Small intestine (tissue), 7 donors: ENCODE results near the gene SPRED2. TPM values are rescaled to one million over a fixed set of nuclear protein-coding genes. Genes with fewer than 3 reads are reported as not detected.

ENCODE experiments used
- DNase-seq, 2 donors: peaks; one replicate each; pipeline versions ENCODE4 v3.0.0 to v3.0.0-alpha.2; 2013
- FAIRE-seq: peaks from 2 replicates; lab custom pipeline; 2012; peaks lifted over from hg19 to GRCh38; lab: Jason Lieb, UNC
- H3K27ac ChIP-seq, 3 donors: one replicate each; pipeline ENCODE4 v1.5.1; 2013; ENCODE audit warnings: low read length in 2 of 3, mild to moderate bottlenecking in 2 of 3, control low read depth in 1 of 3, inconsistent platforms in 1 of 3, low read depth in 1 of 3, moderate library complexity in 1 of 3
- H3K27me3 ChIP-seq, 3 donors: one replicate each; pipeline ENCODE4 v1.6.1; 2013; ENCODE audit warnings: low read length in 3 of 3, inconsistent platforms in 1 of 3; ENCODE audit not compliant: control insufficient read depth in 3 of 3, insufficient read depth in 3 of 3
- H3K36me3 ChIP-seq, 3 donors: one replicate each; pipeline ENCODE4 v1.6.1; 2013; ENCODE audit warnings: low read length in 3 of 3, inconsistent platforms in 1 of 3, low read depth in 1 of 3, mild to moderate bottlenecking in 1 of 3, moderate library complexity in 1 of 3; ENCODE audit not compliant: control insufficient read depth in 3 of 3, insufficient read depth in 2 of 3
- H3K4me1 ChIP-seq, 3 donors: one replicate each; pipeline ENCODE4 v1.6.1; 2013; ENCODE audit warnings: low read length in 2 of 3, inconsistent platforms in 1 of 3, low read depth in 1 of 3, mild to moderate bottlenecking in 1 of 3, moderate library complexity in 1 of 3; ENCODE audit not compliant: control insufficient read depth in 3 of 3, insufficient read depth in 2 of 3
- H3K4me3 ChIP-seq, 3 donors: one replicate each; pipeline ENCODE4 v1.5.1; 2013; ENCODE audit warnings: low read length in 3 of 3, control low read depth in 1 of 3, inconsistent platforms in 1 of 3, low read depth in 1 of 3, mild to moderate bottlenecking in 1 of 3, moderate library complexity in 1 of 3
- H3K9me3 ChIP-seq, 2 donors: one replicate each; pipeline ENCODE4 v1.6.1; 2013; ENCODE audit warnings: low read depth in 1 of 2, low read length in 1 of 2; ENCODE audit not compliant: control insufficient read depth in 2 of 2, insufficient read depth in 1 of 2
- WGBS, 3 donors: extraction: QIAGEN DNeasy Blood & Tissue Kit; methylation state at CpG; one replicate each; pipeline ENCODE4 v1.1.7; 2013; 5-methylcytosine and 5-hydroxymethylcytosine counted together
- polyA plus RNA-seq, 4 donors: library from polyadenylated mRNA; stranded (reverse) in 3 of 4; unstranded in 1 of 4; fragments of 200-250 nt in 3 of 4; fragments of 120-200 nt in 1 of 4; gene quantifications; one replicate each; pipeline versions ENCODE4 v1.2.1 to v1.2.3, GENCODE V29; 2013
- donor health status: healthy with polysubstance abuse.
- donor health status: control.
- donor health status: control.
- donor health status: Bipolar disorder and iron deficiency.
- donor health status: healthy.

SPRED2 gene
- polyA plus RNA-seq, 4 donors: 10.7 to 26.3 (median 19.1) TPM

DNA sequence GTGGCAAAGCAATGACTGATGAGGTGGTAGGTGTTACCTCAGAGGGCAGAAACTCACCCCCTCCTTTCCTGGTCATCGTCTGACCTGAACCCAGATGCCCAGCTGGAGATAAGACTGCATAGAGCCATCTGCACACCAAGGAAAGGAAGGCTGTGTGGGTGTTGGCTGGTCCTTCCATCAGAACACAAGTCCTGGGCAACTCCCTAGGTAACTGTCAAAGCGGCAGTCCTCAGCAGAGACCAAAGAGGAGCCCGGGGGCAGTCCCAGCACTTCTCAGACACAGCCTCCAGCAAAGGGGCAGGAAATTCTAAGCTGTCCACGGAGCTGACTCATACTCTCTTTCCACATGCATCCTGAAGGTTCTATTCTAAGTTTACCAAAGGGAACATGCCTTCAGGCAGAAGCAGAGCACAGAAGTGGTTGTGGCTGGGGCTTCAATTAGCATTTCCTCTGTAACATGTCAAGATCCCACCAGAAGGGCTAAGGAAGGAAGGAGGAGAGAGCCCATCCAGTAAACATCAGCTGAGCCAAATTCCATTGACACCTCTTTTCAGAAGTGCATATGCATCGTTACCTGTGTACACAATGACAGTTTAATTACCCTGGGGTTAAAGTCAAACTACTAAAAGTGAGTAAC is 54.7 kb downstream of the SPRED2 start:
- Histone ChIP-seq H3K27me3 (no peaks in the 10 kb centered on the region), H3K9me3 (no peaks in the 10 kb centered on the region), H3K4me3 (no peak overlapping the region), H3K36me3 (peaks cover 0 to 17% (median 0%) of the 10 kb centered on the region in 3 donors), H3K4me1 (peaks cover 21 to 47% (median 22%) of the 10 kb centered on the region in 3 donors), H3K27ac (peak overlapping the region; percentile 12 to 70 (median 46))
- 21 to 41% (median 22%) methylated on average over 5 of the region's 5 CpGs for WGBS, 3 donors
- DNase-seq: peak; percentile 53 to 74
- no peak for FAIRE-seq

GRCh38 chr2:65375723-65376122 is 56.7 kb downstream of the SPRED2 start:
- H3K27ac ChIP-seq: no peak overlapping the region
- H3K4me1 ChIP-seq: peaks cover 17 to 43% (median 21%) of the 10 kb centered on the region in 3 donors
- no peak for FAIRE-seq
- WGBS, 3 donors: 89 to 92% (median 91%) methylated on average over 4 of the region's 4 CpGs
- no peak overlapping the region for H3K4me3 ChIP-seq
- H3K9me3 ChIP-seq: no peaks in the 10 kb centered on the region
- no peak for DNase-seq
- H3K27me3 ChIP-seq: no peaks in the 10 kb centered on the region
- peaks cover 0 to 10% (median 0%) of the 10 kb centered on the region in 3 donors for H3K36me3 ChIP-seq

DNA sequence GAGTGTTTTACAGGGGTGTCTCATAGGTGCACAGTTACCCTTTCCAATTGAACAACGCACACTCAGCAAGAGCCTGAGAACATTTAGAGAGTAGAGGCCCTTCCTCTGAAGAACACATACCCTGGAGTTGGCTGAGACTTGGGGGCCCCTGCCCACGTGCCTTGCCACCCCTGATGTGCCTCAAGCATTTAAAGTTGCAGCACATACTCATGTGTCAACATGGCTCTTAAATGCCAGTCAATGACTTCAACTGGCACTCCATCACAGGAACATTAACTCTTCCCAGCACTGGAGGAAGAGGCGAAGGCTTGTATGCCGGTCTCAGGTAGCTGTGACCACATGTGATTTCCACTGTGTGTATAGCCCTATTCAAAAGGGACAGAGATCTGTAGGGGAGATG is 57.4 kb downstream of the SPRED2 start:
- Histone ChIP-seq H3K4me1 (peaks cover 18 to 39% (median 19%) of the 10 kb centered on the region in 3 donors), H3K9me3 (no peaks in the 10 kb centered on the region), H3K27ac (no peak overlapping the region), H3K4me3 (no peak overlapping the region), H3K36me3 (peaks cover 0 to 10% (median 0%) of the 10 kb centered on the region in 3 donors), H3K27me3 (no peaks in the 10 kb centered on the region)
- FAIRE-seq (no peak), DNase-seq (no peak)
- WGBS, 3 donors: 94 to 98% (median 95%) methylated on average over 4 of the region's 4 CpGs

- Histone ChIP-seq H3K27ac (no peak overlapping the region), H3K4me1 (peaks cover 15 to 37% (median 19%) of the 10 kb centered on the region in 3 donors), H3K36me3 (peaks cover 0 to 10% (median 0%) of the 10 kb centered on the region in 3 donors), H3K27me3 (no peaks in the 10 kb centered on the region), H3K9me3 (no peaks in the 10 kb centered on the region), H3K4me3 (no peak overlapping the region)
- no peak for DNase-seq
- no peak for FAIRE-seq
- WGBS, 3 donors: 67 to 75% (median 72%) methylated on average over 3 of the region's 3 CpGs
These were observed 57.8 kb downstream of the SPRED2 start for GRCh38 chr2:65374575-65374974.

DNA sequence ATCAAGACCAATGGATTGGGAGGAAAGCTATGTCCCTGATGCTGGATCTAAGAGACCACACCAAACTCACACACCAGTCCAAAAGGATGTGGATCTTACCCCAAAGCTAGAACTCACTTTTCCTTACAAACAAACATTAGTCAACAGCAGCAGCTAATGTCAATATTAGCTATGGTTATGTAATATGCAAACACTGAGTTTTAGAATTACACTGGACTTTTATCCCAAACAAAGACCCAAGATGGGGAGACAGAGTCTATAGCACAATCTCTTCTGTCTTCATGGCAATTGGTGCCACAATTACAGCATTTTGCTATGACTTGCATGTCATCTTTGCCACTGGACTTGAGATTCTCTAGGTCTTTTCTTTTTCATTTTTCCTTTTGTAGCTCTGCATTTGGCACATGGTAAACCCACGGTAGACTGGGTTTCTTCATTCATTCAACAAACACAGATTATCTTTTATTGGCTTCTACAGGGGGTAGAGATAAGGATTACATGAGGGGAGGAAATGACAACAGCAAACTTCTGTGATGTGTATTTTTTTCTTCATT is 59.0 kb downstream of the SPRED2 start:
- Histone ChIP-seq H3K4me3 (no peak overlapping the region), H3K4me1 (peaks cover 11 to 31% (median 15%) of the 10 kb centered on the region in 3 donors), H3K27ac (no peak overlapping the region), H3K9me3 (no peaks in the 10 kb centered on the region), H3K27me3 (no peaks in the 10 kb centered on the region), H3K36me3 (peaks cover 0 to 10% (median 0%) of the 10 kb centered on the region in 3 donors)
- no peak for FAIRE-seq
- DNase-seq: no peak
- WGBS, 3 donors: 41 to 53% (median 52%) methylated on average over 1 of the region's 1 CpG

GRCh38 chr2:65372619-65373018 is 59.8 kb downstream of the SPRED2 start:
- 88 to 96% (median 90%) methylated on average over 1 of the region's 1 CpG for WGBS, 3 donors
- no peak for FAIRE-seq
- Histone ChIP-seq H3K27ac (peak overlapping the region in 1 of 3 donors; percentile 4), H3K4me1 (peaks cover 9 to 24% (median 10%) of the 10 kb centered on the region in 3 donors), H3K36me3 (peaks cover 0 to 9% (median 0%) of the 10 kb centered on the region in 3 donors), H3K9me3 (no peaks in the 10 kb centered on the region), H3K4me3 (no peak overlapping the region), H3K27me3 (no peaks in the 10 kb centered on the region)
- DNase-seq: no peak

DNA sequence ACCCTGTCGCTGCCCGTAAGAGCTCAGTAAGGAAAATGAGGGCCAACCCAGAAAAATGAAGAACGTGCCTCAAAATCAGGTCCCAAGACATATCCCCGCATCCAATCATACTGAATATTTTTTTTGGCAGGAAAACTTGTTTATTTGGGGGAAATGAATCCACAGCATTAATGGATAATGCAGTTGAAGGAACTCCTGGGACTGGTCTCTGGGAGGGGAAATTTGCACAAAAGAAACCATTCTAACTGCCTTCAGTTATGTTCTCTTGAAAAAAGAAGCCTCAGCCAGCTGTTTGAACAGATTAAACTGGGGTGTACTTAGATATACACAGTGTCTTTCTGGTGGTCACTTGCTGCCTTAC is 61.3 kb downstream of the SPRED2 start:
- H3K36me3 ChIP-seq: peaks cover 0 to 6% (median 0%) of the 10 kb centered on the region in 3 donors
- H3K27me3 ChIP-seq: no peaks in the 10 kb centered on the region
- no peaks in the 10 kb centered on the region for H3K9me3 ChIP-seq
- DNase-seq (no peak), FAIRE-seq (no peak)
- 70 to 91% (median 84%) methylated on average over 4 of the region's 4 CpGs for WGBS, 3 donors
- peaks cover 10 to 30% (median 12%) of the 10 kb centered on the region in 3 donors for H3K4me1 ChIP-seq
- no peak overlapping the region for H3K27ac ChIP-seq
- no peak overlapping the region for H3K4me3 ChIP-seq

DNA sequence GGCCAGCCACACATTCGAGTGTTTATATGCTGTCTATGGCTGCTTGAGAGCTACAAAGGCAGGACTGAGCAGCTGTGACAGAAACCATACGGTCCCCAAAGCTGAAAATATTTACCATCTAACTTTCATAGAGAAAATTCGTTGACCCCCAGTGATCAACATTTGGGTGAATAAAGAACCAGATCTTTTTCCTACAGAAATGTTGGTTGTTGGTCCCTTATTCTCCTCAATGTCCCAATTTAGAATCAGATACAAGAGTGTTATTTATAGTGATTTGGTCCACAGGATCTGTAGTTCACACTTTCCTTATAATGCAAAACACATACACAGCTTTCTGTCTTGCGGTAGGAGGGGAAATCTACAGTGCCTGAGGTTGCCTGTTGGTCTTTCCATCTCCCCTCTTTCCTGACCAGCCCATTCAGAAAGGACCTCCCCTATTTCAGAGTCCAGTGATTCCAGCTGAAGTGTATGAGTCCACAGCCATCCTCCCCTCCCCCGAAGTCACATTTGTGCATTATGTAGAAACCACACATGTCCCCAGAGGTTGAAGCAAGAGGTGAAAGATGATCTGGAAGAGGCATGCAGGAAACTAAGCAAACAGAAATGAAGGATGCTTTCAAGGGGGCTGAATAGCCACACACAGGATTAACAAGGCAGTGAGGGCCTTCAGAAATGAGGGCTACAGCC is 61.9 kb downstream of the SPRED2 start:
- peaks cover 10 to 33% (median 16%) of the 10 kb centered on the region in 3 donors for H3K4me1 ChIP-seq

More for the DNA sequence above, 61.9 kb downstream of the SPRED2 start:
- peaks cover 0 to 6% (median 0%) of the 10 kb centered on the region in 3 donors for H3K36me3 ChIP-seq
- 73 to 90% (median 76%) methylated on average over 5 of the region's 5 CpGs for WGBS, 3 donors
- no peak overlapping the region for H3K27ac ChIP-seq
- H3K4me3 ChIP-seq: no peak overlapping the region
- DNase-seq (no peak), FAIRE-seq (no peak)
- no peaks in the 10 kb centered on the region for H3K9me3 ChIP-seq
- H3K27me3 ChIP-seq: no peaks in the 10 kb centered on the region
